A549 treated with ZK216348 at 1 μM for 4 hours (cell line): ENCODE data around the gene WAC. TPM values are rescaled to one million over a fixed set of nuclear protein-coding genes. Genes with fewer than 3 reads are reported as not detected.

Experiments used
- total RNA-seq: library from RNA; stranded (reverse); fragments of 200-300 nt; extraction: Qiagen RNA extraction; gene quantifications from 5 replicates; pipeline ENCODE4 v1.2.3, GENCODE V29; 2022; ENCODE audit warnings: low read depth

WAC gene, protein sequence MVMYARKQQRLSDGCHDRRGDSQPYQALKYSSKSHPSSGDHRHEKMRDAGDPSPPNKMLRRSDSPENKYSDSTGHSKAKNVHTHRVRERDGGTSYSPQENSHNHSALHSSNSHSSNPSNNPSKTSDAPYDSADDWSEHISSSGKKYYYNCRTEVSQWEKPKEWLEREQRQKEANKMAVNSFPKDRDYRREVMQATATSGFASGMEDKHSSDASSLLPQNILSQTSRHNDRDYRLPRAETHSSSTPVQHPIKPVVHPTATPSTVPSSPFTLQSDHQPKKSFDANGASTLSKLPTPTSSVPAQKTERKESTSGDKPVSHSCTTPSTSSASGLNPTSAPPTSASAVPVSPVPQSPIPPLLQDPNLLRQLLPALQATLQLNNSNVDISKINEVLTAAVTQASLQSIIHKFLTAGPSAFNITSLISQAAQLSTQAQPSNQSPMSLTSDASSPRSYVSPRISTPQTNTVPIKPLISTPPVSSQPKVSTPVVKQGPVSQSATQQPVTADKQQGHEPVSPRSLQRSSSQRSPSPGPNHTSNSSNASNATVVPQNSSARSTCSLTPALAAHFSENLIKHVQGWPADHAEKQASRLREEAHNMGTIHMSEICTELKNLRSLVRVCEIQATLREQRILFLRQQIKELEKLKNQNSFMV
- total RNA-seq: 55.9 to 89.7 TPM (median 78.5 TPM) in 5 replicates

GRCh38 chr10:28532337-28533185, at the start of gene WAC:
Gene WAC (plus strand): TSS chr10:28533118. CDS start chr10:28533580, 462 bp downstream.

Other genes with a start within 250 kb of the WAC start
- gene MPP7, start 230.1 kb upstream of the WAC start, total RNA-seq: 0.12 to 0.16 TPM (median 0.14 TPM) in 3 of 5 replicates, not detected in the others
- gene BAMBI, start 144.4 kb downstream of the WAC start, total RNA-seq: 9.5 to 14.8 TPM (median 12.9 TPM) in 5 replicates